NCI-H2196 (cell line): ENCODE measurements around the gene ZBTB22.

Experiments used
- DNase-seq: peaks from one replicate; lab custom pipeline; 2025; ENCODE audit not compliant: unreplicated experiment; lab: John Stamatoyannopoulos, UW

ZBTB22 gene

DNA sequence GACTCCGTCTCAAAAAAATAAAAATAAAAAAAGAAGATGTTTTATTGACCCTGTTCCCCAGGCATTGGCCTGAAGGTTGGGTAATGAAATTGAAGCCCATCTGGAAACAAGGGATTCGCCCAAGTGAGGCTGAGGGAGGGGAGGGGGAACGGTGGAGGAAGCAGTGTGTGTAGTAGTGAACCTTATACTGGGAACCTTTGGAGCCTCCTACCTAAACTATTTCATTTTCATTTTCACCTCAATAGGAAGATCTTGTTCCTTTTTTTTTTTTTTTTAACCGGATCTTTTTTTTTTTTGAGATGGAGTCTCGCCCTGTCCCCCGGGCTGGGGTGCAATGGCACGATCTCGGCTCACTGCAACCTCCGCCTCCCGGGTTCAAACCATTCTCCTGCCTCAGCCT lies 13.2 kb upstream of the ZBTB22 start:
- DNase-seq: no peak

GRCh38 chr6:33329058-33329457 lies 11.5 kb upstream of the ZBTB22 start:
- no peak for DNase-seq

DNA sequence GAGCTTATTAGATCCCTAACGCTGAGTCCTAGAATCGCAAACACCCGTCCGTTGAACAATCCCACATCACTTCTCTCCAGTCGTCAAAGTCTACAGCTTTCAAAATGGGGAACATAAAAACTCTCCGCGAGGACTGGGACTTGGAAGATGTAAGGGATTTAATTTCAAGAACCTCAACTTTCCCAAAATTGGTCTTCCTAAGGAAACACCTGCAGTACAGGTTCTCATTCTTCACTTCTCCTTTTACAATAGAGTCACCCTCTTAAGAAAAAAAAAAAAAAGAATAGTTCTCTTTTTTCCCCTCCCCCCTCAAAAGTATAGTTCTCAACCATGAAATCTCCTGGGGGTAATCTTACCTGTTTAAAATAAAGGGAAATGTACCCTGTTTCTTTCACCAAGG lies 6.6 kb upstream of the ZBTB22 start:
- DNase-seq: no peak

DNA sequence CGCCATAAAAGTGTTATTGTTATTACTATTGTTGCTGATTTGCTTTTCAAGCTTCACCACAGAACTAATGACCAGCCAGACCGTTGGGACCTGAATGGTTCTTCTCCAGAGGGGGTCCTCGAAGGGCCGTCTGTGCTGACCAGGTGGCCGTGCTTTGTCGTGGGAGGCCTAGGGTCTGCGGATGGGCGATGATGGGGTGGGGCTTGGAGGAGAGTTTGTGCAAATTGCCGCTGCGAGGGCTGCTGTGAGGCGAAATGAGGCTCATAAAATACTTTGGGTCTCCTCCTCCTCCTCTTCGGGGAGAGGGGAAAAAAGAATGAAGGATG lies 6.0 kb upstream of the ZBTB22 start:
- DNase-seq: no peak

- no peak for DNase-seq
Observed at GRCh38 chr6:33321227-33321626, 3.7 kb upstream of the ZBTB22 start.

DNA sequence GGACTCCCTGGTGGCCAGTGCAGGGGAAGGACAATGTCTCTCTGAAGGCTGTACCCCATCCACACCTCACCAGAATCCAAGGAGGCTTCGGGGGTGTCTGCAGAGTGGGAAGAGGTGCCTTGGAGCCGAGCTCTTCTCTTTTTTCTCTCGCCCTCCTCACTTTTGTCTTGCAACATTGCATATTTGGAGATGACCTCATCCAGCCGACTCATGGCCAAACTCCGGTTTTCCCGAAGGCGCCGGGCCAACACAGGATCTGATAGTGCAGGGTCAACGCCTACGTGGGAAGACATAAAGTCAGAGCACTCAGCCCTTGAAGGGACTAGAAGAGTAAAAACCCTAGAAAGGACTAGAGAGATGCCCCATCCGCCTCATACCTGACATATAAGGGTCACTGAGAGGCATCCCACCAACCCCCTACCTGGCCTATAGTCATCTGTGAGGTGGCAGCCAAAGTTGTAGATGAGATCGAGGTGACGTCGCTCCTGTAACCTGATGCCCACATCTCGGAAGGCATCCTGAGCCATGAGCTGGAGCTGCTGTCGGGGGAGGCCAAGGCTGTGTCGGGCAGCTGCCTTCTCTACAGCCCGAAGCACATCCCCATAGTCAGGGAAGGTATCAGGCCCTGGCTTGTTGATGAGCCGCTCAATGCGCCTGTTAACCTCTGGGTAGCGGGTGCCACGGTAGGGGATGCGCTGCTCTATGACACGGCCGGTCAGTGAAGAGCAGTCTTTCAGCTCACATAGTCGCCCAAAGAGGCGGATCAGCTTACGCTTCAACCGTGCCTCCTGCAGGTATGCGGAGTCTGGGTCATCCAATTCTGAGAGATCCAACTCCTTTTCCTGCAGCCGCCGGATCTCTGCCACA lies 3.0 kb upstream of the ZBTB22 start:
- peak; percentile 65 for DNase-seq

GRCh38 chr6:33319939-33320314 lies 2.4 kb upstream of the ZBTB22 start:
- DNase-seq: no peak

DNA sequence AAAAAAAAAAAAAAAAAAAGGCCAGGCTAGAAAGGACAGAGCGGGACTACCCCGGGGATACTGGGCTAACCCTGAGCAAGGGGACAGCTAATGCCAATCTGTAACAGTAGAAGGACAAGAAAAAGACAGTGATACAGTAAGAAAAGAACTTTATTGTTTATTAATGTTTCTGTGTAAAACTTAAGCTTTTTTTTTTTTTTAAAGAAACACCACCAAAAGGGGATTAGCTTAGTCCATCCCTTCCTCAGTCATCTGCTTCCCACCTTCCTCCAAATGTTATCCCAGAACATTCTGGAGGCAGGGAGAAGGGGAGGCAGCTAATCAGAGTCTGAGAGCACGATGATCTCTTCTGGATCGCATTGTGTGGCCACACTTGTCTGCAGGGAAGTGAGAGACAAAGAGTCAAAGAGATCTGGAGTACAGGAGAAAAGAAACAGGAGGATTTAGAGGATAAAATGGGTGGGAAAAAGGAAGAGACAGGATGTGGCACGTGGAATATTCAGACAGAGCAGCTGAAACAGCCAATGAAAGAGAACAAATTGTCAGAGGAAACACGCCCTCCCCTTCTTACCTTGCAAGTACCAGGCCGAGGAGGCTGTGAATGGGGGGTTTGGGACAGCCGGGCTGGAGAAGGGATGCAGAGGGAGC lies 1.0 kb upstream of the ZBTB22 start:
- no peak for DNase-seq

GRCh38 chr6:33317419-33317668 lies 200 bp downstream of the ZBTB22 start:
- DNase-seq: no peak

GRCh38 chr6:33316603-33317418 lies 733 bp downstream of the ZBTB22 start:
- no peak for DNase-seq

- no peak for DNase-seq
Observed at GRCh38 chr6:33315793-33316602, 1.5 kb downstream of the ZBTB22 start.

DNA sequence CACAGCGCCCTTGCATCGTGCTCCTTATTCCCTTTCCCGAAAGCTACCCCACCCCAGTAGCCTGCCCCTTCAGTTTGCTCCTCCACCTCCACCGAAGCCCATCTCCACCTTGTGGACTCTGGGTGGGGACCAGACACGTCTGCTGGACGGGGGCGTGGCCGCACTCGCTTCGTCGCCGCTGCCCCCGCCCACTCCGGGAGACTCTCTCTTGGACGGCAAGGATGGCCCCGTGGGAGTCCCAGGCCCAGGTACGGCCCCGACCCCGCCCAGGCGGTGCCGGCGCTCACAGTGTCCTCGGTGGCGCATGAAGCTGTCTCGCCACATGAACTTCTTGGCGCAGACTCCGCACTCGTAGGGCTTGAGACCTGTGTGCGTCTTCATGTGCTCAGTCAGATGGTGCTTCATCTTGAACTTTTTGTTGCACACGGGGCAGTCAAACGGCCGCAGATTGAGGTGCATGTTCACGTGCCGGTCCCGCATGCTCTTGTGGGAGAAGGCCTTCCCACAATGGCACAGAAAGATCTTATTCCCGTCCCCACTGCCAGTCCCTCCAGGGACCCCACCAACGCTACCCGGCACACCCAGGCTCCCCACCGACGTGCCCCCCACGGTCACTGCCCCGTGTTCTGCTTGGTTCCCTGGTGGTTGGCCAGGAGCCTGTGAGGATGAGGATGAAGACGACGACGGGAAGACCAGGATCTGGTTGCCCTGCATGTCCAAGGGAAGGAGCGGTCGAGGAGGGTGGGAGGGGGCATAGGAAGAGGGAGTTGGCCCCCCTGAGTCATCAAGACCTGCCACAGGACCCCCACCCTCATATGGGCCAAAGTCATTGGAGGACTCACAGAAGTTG lies 2.4 kb downstream of the ZBTB22 start:
- no peak for DNase-seq

DNA sequence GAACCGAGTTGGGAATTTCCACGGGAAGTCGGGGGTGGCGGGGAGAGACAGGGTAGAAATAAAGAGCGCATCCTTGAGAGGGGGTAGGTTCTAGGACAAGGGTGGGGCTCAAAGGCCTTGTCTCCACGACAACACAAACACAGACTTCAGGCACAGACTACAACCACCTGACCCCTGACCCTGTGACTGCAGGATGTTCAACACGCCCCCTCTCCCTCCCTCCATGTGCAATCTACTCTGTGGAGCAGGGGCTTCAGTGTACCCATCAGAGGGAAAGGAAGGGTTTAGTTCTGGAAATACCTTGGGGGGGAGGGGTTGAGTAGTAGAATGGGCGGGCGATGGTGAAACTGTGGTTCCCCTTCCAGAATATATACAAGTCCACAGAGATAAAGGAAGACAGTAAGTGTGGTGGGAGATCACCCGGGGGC lies 3.0 kb downstream of the ZBTB22 start:
- peak; percentile 78 for DNase-seq

GRCh38 chr6:33313709-33314514 lies 3.6 kb downstream of the ZBTB22 start, which contains the start of gene TAPBP:
TAPBP (minus strand) TSS chr6:33314078; CDS start chr6:33314041, 37 bp downstream.
- no peak for DNase-seq

DNA sequence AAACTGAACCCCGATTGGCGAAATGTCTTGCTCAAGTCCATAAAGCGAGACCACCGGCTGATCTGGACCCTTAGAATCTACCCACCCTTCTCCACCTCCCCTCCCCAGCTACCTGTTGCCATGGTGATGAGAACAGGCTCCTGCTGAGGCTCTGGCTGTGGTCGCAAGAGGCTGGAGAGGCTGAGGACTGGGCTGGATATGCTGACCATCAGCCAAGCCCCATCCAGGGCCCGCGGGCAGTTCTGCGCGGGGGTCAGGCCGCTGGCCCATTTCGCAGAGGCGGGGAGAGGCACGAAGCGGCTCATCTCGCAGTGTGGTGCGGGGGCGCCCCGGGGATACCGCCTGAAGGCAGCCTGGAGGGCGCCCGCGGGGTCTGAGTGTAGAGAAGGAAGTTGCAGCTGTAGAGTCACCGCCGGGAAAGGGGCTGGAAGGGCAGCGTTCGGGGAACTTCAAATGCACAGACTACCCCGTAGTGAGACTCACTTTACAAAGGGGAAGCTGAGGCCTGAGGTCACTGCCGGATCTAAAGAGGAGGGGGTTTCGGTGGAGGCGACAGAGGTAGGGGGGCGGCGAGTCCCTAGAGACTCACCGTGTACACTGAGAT lies 4.3 kb downstream of the ZBTB22 start:
- DNase-seq: no peak

GRCh38 chr6:33312361-33313104 lies 5.0 kb downstream of the ZBTB22 start:
- peak; percentile 89 for DNase-seq

DNA sequence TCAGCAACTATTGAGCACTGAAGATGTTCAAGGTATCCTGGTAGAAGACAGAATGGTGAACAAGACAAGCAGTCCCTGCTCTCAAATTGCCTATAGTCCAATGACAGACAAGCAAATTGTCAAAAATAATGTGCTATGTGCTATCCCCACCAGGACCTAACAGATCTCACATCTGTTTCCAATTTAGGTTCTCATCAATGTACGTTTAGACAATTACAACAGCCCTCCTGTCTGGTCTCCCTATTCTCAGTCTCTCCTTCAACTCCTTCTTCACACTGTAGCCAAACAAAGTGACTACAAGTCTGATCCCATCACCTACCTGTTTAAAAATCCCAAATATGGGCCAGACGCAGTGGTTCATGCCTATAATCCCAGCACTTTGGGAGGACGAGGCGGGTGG lies 11.2 kb downstream of the ZBTB22 start:
- DNase-seq: no peak

DNA sequence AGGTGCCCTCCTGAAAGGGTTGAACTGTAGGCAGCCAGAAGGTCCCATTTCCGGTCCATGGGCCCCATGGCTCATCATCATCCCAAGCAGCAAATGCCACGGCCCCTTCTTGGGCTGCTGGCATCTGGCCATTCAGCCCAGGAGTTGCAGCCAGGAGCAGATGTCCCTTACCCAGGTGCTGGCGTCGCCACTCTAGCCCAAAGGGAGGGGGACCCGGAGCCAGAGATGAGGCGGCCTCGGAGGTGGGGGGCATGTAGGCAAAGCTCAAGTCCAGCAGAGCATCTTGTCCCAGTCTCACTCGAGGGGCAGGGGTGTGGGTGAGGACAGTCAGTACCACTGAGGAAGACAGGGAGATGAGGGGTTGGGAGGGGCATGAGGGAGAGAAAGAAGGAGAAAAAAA lies 12.5 kb downstream of the ZBTB22 start:
- no peak for DNase-seq
